Subcutaneous abdominal adipose tissue (tissue), 5 donors: Measurements from ENCODE around the gene SALL3.

ENCODE experiments used
- H3K27ac ChIP-seq: one replicate; pipeline ENCODE4 v1.7.0; 2013; ENCODE audit warnings: low read depth, mild to moderate bottlenecking, inconsistent platforms, low read length, moderate library complexity
- H3K27me3 ChIP-seq, 5 donors: one replicate each; pipeline ENCODE4 v1.7.0; 2013; ENCODE audit warnings: low read length in 5 of 5, inconsistent platforms in 1 of 5; ENCODE audit not compliant: control insufficient read depth in 5 of 5, insufficient read depth in 4 of 5
- H3K36me3 ChIP-seq, 5 donors: one replicate each; pipeline ENCODE4 v1.7.0; 2013; ENCODE audit warnings: low read length in 5 of 5; ENCODE audit not compliant: control insufficient read depth in 5 of 5, insufficient read depth in 5 of 5
- H3K4me1 ChIP-seq, 5 donors: one replicate each; pipeline ENCODE4 v1.7.0; 2013; ENCODE audit warnings: low read length in 5 of 5, mild to moderate bottlenecking in 3 of 5, moderate library complexity in 1 of 5; ENCODE audit not compliant: control insufficient read depth in 5 of 5, insufficient read depth in 5 of 5
- H3K4me3 ChIP-seq, 5 donors: one replicate each; pipeline ENCODE4 v1.7.0; 2013; ENCODE audit warnings: low read length in 5 of 5, low read depth in 1 of 5
- H3K9ac ChIP-seq, 5 donors: one replicate each; pipeline ENCODE4 v1.7.0; 2013; ENCODE audit warnings: low read length in 5 of 5, mild to moderate bottlenecking in 4 of 5, moderate library complexity in 3 of 5
- H3K9me3 ChIP-seq, 5 donors: one replicate each; pipeline ENCODE4 v1.7.0; 2013; ENCODE audit warnings: low read length in 5 of 5; ENCODE audit not compliant: control insufficient read depth in 5 of 5
- donor health status: healthy.
- donor health status: healthy.
- donor health status: healthy.
- donor health status: healthy.
- donor health status: healthy.

Gene SALL3

GRCh38 chr18:78972385-78972918 is 7.2 kb upstream of the SALL3 start:
- Histone ChIP-seq H3K4me1 (peaks cover 0 to 20% (median 14%) of the 10 kb centered on the region in 5 donors), H3K9ac (no peak overlapping the region), H3K27ac (no peak overlapping the region), H3K9me3 (no peaks in the 10 kb centered on the region), H3K36me3 (no peaks in the 10 kb centered on the region), H3K4me3 (no peak overlapping the region), H3K27me3 (peaks cover 35 to 72% (median 63%) of the 10 kb centered on the region in 5 donors)

GRCh38 chr18:78972930-78973331 is 6.7 kb upstream of the SALL3 start:
- Histone ChIP-seq H3K4me3 (peak overlapping the region in 1 of 5 donors; percentile 28), H3K4me1 (peaks cover 0 to 20% (median 14%) of the 10 kb centered on the region in 5 donors), H3K9me3 (no peaks in the 10 kb centered on the region), H3K27ac (no peak overlapping the region), H3K9ac (no peak overlapping the region), H3K36me3 (no peaks in the 10 kb centered on the region), H3K27me3 (peaks cover 35 to 75% (median 68%) of the 10 kb centered on the region in 5 donors)

- H3K4me1 ChIP-seq = peaks cover 0 to 20% (median 14%) of the 10 kb centered on the region in 5 donors
- no peaks in the 10 kb centered on the region for H3K36me3 ChIP-seq
- H3K27ac ChIP-seq = no peak overlapping the region
- H3K27me3 ChIP-seq = peaks cover 41 to 74% (median 73%) of the 10 kb centered on the region in 5 donors
- H3K4me3 ChIP-seq = peak overlapping the region in 1 of 5 donors; percentile 41
- H3K9me3 ChIP-seq = no peaks in the 10 kb centered on the region
- H3K9ac ChIP-seq = no peak overlapping the region
These were observed 6.1 kb upstream of the SALL3 start for GRCh38 chr18:78973357-78974083.

DNA sequence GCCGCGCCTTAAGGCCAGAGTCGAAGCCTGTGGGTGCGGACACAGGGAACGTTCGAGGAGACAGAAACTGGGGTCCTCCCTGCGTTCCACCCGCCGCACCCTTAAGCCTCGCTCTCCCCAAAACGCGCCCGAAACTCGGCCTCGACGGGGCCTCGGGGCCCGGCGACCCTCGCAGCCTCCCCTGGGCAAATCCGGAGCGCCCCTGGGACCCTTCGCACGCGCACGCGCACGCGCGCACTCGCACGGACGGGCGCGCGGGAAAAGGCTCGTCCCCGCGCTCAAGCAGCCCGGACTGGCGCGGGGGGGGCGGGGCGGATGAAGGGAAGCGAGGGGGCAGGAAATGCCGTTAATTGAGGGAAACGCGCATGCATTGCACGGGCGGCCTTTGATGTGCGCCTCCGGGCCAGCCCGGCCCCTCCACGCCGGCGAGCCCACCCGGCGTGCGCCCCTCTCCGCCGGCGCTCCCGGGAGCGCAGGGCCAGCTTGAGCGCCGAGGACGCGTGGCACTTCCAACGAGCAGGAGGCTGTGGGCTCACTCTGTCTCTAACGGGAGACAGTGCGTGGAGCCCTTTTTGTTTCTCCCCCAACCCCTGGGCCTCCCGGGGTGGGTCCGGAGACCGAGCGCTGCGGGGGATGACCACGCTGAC is 5.4 kb upstream of the SALL3 start:
- peaks cover 0 to 20% (median 14%) of the 10 kb centered on the region in 5 donors for H3K4me1 ChIP-seq
- H3K27ac ChIP-seq = no peak overlapping the region
- no peaks in the 10 kb centered on the region for H3K36me3 ChIP-seq
- H3K27me3 ChIP-seq = peaks cover 45 to 70% (median 68%) of the 10 kb centered on the region in 5 donors
- H3K4me3 ChIP-seq = peak overlapping the region in 1 of 5 donors; percentile 41
- H3K9ac ChIP-seq = no peak overlapping the region
- H3K9me3 ChIP-seq = no peaks in the 10 kb centered on the region

DNA sequence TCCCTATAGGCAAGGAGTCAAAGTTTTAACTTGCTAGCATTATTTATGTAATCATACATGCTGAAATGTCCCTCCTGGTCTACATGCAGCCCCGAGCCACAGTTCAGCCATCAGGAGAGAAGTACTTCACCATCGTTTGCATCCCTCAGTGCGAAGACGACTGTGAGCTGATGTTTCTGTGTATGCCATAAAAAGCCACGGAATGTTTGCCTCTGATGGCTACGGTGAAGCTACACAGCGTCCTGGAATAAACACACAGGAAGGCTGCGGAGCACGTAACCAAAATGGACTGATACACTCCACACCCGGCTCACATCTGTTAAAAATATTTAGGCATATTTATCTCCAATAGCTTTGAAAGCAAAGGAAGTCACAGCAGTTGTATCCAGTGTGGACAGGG is 4.3 kb upstream of the SALL3 start:
- Histone ChIP-seq H3K4me1 (peaks cover 0 to 21% (median 14%) of the 10 kb centered on the region in 5 donors), H3K9me3 (no peaks in the 10 kb centered on the region), H3K27ac (no peak overlapping the region), H3K36me3 (no peaks in the 10 kb centered on the region), H3K27me3 (peaks cover 45 to 70% (median 64%) of the 10 kb centered on the region in 5 donors), H3K9ac (no peak overlapping the region), H3K4me3 (no peak overlapping the region)

DNA sequence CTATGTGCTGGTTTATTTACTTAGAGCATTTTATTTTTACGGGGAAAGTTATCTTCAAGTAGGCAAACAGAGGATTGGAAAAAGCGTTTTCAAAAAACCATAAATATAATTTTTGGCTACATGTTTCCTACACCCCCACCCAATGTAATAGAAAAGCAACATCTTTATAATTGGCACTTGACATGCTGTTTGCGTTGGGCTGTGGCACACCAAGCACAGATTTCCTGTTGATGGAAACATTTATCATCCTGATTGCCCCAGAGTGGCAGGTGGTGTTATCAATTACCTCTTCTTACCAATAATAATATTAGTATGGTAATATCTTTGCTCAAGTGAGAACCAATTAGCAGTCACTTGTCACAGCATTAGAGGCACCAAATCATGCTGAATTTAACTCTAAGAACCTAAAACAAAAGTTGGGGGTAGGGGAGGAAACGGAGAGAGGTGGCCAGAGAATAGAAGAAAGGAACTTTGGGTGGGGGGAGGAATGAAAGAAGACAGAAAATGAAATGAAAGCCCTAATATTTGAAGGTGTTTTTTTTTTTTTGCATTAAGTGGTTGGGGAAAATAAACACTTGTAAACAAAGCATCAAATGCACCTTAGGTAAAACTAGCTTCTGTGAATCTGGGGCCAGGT is 3.8 kb upstream of the SALL3 start:
- Histone ChIP-seq H3K9ac (no peak overlapping the region), H3K9me3 (no peaks in the 10 kb centered on the region), H3K4me1 (peaks cover 0 to 26% (median 18%) of the 10 kb centered on the region in 5 donors), H3K27me3 (peaks cover 45 to 73% (median 65%) of the 10 kb centered on the region in 5 donors), H3K4me3 (no peak overlapping the region), H3K27ac (no peak overlapping the region), H3K36me3 (no peaks in the 10 kb centered on the region)

- Histone ChIP-seq H3K9me3 (no peaks in the 10 kb centered on the region), H3K4me1 (peaks cover 1 to 31% (median 23%) of the 10 kb centered on the region in 5 donors), H3K4me3 (no peak overlapping the region), H3K27ac (no peak overlapping the region), H3K9ac (no peak overlapping the region), H3K36me3 (no peaks in the 10 kb centered on the region), H3K27me3 (peaks cover 50 to 72% (median 61%) of the 10 kb centered on the region in 5 donors)
These were observed 2.6 kb upstream of the SALL3 start for GRCh38 chr18:78976765-78977636.

GRCh38 chr18:78977637-78978348 is 1.8 kb upstream of the SALL3 start:
- no peak overlapping the region for H3K4me3 ChIP-seq
- peaks cover 1 to 30% (median 23%) of the 10 kb centered on the region in 5 donors for H3K4me1 ChIP-seq
- peaks cover 42 to 70% (median 53%) of the 10 kb centered on the region in 5 donors for H3K27me3 ChIP-seq
- no peaks in the 10 kb centered on the region for H3K36me3 ChIP-seq
- H3K27ac ChIP-seq = no peak overlapping the region
- no peak overlapping the region for H3K9ac ChIP-seq
- no peaks in the 10 kb centered on the region for H3K9me3 ChIP-seq
